Hepatocyte (in vitro differentiated cells): ENCODE measurements around the gene CKB. TPM values are rescaled to one million over a fixed set of nuclear protein-coding genes. Genes with fewer than 3 reads are reported as not detected.

Source experiments
- DNase-seq: peaks from one replicate; pipeline ENCODE4 v3.0.0-alpha.2; 2016; ENCODE audit warnings: low spot score
- H2AFZ ChIP-seq: fragments of 200-600 bp; sonication (generic); 2 replicates; pipeline ENCODE4 v1.6.0; 2016; ENCODE audit warnings: antibody characterized with exemption, mild to moderate bottlenecking
- H3K27ac ChIP-seq: fragments of 200-600 bp; sonication (generic); 2 replicates; pipeline ENCODE4 v1.5.1; 2016; ENCODE audit warnings: mild to moderate bottlenecking
- H3K27me3 ChIP-seq: fragments of 200-600 bp; sonication (generic); 2 replicates; pipeline ENCODE4 v1.6.1; 2016
- H3K36me3 ChIP-seq: fragments of 200-600 bp; sonication (generic); replicated peaks from 2 replicates; pipeline ENCODE4 v1.5.1; 2016; ENCODE audit warnings: low read depth; ENCODE audit not compliant: insufficient read depth
- H3K4me1 ChIP-seq: fragments of 200-600 bp; sonication (generic); 2 replicates; pipeline ENCODE4 v1.5.1; 2016; ENCODE audit warnings: mild to moderate bottlenecking, moderate library complexity; ENCODE audit not compliant: insufficient read depth
- H3K4me2 ChIP-seq: fragments of 200-600 bp; sonication (generic); 2 replicates; pipeline ENCODE4 v1.6.0; 2016
- H3K4me3 ChIP-seq: fragments of 200-600 bp; sonication (generic); 2 replicates; pipeline ENCODE4 v1.5.1; 2016; ENCODE audit warnings: mild to moderate bottlenecking
- H3K79me2 ChIP-seq: fragments of 200-600 bp; sonication (generic); 2 replicates; pipeline ENCODE4 v1.6.0; 2017; ENCODE audit warnings: mild to moderate bottlenecking
- H3K9me2 ChIP-seq: fragments of 200-600 bp; sonication (generic); replicated peaks from 2 replicates; pipeline ENCODE4 v1.6.0; 2017; ENCODE audit warnings: mild to moderate bottlenecking; ENCODE audit not compliant: insufficient read depth
- H3K9me3 ChIP-seq: fragments of 200-600 bp; sonication (generic); 2 replicates; pipeline ENCODE4 v1.5.1; 2016; ENCODE audit warnings: low read depth, mild to moderate bottlenecking
- H4K20me1 ChIP-seq: fragments of 200-600 bp; sonication (generic); 2 replicates; pipeline ENCODE4 v1.6.0; 2016; ENCODE audit warnings: mild to moderate bottlenecking; ENCODE audit not compliant: insufficient read depth, poor library complexity, severe bottlenecking
- EZH2 ChIP-seq: fragments of 200-600 bp; sonication (generic); IDR thresholded peaks from 2 replicates; pipeline ENCODE4 v1.6.1; 2016; ENCODE audit warnings: antibody characterized with exemption, mild to moderate bottlenecking, borderline replicate concordance
- EZH2phosphoT487 ChIP-seq: fragments of 200-600 bp; sonication (generic); IDR thresholded peaks from one replicate; pipeline ENCODE4 v1.6.1; 2018; ENCODE audit warnings: antibody characterized with exemption, mild to moderate bottlenecking, low read depth, moderate library complexity; ENCODE audit not compliant: unreplicated experiment, severe bottlenecking
- WGBS: methylation state at CpG from one replicate; pipeline ENCODE4 v1.1.6; 2016; ENCODE audit warnings: low lambda C conversion rate; ENCODE audit errors: missing lambda C conversion rate; 5-methylcytosine and 5-hydroxymethylcytosine counted together
- polyA plus RNA-seq: library from polyadenylated mRNA; unstranded; fragments of >200 nt; fragmentation: Nextera tagmentation; extraction: Ambion mirVana; gene quantifications from 2 replicates; pipeline ENCODE4 v1.2.1, GENCODE V29; 2016
- total RNA-seq: library from RNA; depleted of rRNA; stranded (reverse); fragments of >200 nt; gene quantifications from 2 replicates; pipeline ENCODE4 v1.2.3, GENCODE V29; 2014
- TF ChIP-seq, protein P1 (sequence below): fragments of 200-600 bp; sonication (generic); IDR thresholded peaks from 2 replicates; pipeline ENCODE4 v1.5.1; 2016; ENCODE audit warnings: antibody characterized with exemption, mild to moderate bottlenecking; ENCODE audit not compliant: poor library complexity

CKB gene
- total and polyA plus RNA-seq, 2 experiments from 2014 or later, result 682 to 2,829 TPM

DNA sequence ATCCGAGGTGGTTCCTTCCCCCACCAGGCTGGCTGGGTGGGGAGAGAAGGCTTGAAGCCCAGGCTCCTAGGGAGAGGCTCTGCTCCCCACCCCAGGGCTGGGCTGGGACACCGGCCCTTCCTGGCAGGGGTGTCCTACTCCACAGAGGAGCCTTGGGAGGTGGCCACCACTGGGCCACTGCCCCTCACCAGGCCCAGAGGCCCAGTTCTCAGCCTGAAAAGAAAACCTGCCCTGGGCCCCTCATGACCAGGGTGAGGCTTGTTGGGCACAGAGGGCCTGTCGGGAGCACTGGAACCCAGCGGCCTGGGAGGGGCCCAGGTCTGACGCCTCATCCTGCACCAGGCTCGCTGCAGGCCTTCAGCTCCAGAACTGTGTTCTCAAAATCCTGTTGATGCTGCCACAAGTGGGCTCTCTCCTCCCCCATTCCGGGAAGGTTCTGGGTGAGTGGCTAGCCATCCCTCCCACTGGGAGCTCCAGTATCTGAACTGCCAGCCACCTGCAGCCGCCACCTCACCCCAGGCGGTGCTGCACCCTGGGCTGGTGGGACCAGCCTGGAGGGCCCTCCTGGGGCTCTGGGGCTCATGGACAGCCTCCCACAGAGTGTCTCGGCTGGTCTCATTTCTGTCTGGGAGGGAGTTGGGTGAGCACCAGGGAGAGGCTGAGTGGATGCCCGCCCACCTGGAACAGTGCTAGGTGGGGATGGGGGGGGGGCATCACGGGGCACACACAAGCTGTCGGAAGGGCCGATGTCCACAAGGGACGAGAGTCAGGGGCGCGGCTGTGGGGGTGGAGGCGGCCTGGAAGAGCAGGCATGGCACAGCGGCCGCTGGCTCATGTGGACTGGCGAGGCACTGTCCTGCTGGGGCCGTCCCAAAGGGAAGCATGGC lies 28.1 kb upstream of the CKB start:
- H3K9me3 ChIP-seq, result no peaks in the 10 kb centered on the region
- H3K79me2 ChIP-seq, result peaks cover 8% of the 10 kb centered on the region
- no peaks in the 10 kb centered on the region for H3K27me3 ChIP-seq
- WGBS, result 90% methylated on average over 22 of the region's 22 CpGs
- H4K20me1 ChIP-seq, result no peaks in the 10 kb centered on the region
- H3K27ac ChIP-seq, result no peak overlapping the region
- DNase-seq, result no peak
- no peaks in the 10 kb centered on the region for H3K36me3 ChIP-seq
- H3K4me3 ChIP-seq, result no peak overlapping the region
- H2AFZ ChIP-seq, result no peak overlapping the region
- no peak overlapping the region for H3K4me2 ChIP-seq
- H3K4me1 ChIP-seq, result no peaks in the 10 kb centered on the region
- no peaks in the 10 kb centered on the region for H3K9me2 ChIP-seq
- TF ChIP-seq, protein P1, sequence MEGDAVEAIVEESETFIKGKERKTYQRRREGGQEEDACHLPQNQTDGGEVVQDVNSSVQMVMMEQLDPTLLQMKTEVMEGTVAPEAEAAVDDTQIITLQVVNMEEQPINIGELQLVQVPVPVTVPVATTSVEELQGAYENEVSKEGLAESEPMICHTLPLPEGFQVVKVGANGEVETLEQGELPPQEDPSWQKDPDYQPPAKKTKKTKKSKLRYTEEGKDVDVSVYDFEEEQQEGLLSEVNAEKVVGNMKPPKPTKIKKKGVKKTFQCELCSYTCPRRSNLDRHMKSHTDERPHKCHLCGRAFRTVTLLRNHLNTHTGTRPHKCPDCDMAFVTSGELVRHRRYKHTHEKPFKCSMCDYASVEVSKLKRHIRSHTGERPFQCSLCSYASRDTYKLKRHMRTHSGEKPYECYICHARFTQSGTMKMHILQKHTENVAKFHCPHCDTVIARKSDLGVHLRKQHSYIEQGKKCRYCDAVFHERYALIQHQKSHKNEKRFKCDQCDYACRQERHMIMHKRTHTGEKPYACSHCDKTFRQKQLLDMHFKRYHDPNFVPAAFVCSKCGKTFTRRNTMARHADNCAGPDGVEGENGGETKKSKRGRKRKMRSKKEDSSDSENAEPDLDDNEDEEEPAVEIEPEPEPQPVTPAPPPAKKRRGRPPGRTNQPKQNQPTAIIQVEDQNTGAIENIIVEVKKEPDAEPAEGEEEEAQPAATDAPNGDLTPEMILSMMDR, result no peak
- no peak for TF ChIP-seq EZH2phosphoT487
- no peak for TF ChIP-seq EZH2

DNA sequence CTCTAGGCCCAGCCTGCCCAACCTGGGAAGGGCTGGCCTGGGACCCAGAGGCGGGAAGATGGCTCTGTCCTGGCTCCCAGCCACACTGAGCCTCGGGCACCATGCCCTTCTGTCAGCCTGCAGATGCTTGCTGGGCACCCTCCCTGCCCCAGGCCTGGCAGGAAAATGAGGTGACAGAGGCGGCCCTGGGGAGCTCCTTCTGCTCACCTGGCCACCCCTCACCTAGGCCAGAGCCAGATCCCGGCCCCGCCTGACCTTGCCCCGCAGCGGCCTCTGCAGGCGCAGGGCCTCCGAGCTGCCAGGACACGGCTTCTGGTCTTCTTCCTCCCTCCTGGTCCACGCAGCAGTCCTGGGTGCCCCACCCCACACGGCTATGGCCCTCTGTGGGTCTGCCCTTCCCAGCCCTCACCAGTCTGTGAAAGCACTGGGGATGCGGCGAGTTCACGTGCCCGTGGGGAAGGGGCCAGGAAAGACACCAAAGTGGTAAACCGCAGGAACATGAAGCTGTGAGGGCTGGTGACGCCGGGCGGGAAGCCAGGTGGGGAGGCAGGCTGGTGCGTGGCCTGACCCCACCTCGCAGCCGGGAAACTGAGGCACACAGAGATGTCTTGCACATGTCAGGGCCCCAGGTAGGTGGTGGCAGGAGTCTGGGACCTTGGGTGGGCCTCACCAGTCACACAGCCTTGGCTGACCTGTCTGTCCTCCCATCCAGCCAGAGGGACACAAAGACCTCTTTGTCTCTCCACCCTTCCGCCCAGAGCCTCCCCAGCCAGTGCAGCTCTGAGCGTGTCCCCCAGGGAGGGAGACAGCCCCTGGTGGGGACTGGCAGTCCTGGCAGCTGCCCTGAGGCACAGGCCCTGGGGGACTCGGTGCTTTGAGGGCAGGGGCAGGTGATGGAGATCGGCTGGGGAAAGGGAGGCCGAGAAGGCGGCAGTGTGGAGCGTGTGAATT lies 27.0 kb upstream of the CKB start:
- H3K4me3 ChIP-seq, result no peak overlapping the region
- no peak overlapping the region for H2AFZ ChIP-seq
- 91% methylated on average over 25 of the region's 30 CpGs for WGBS
- H4K20me1 ChIP-seq, result no peaks in the 10 kb centered on the region
- no peaks in the 10 kb centered on the region for H3K36me3 ChIP-seq
- H3K9me2 ChIP-seq, result no peaks in the 10 kb centered on the region
- no peak overlapping the region for H3K4me2 ChIP-seq
- H3K9me3 ChIP-seq, result no peaks in the 10 kb centered on the region
- H3K27me3 ChIP-seq, result no peaks in the 10 kb centered on the region
- peaks cover under 1% of the 10 kb centered on the region for H3K79me2 ChIP-seq
- no peak for DNase-seq
- TF ChIP-seq EZH2 (no peak), EZH2phosphoT487 (no peak)
- TF ChIP-seq, protein P1, result no peak
- H3K27ac ChIP-seq, result no peak overlapping the region
- no peaks in the 10 kb centered on the region for H3K4me1 ChIP-seq

DNA sequence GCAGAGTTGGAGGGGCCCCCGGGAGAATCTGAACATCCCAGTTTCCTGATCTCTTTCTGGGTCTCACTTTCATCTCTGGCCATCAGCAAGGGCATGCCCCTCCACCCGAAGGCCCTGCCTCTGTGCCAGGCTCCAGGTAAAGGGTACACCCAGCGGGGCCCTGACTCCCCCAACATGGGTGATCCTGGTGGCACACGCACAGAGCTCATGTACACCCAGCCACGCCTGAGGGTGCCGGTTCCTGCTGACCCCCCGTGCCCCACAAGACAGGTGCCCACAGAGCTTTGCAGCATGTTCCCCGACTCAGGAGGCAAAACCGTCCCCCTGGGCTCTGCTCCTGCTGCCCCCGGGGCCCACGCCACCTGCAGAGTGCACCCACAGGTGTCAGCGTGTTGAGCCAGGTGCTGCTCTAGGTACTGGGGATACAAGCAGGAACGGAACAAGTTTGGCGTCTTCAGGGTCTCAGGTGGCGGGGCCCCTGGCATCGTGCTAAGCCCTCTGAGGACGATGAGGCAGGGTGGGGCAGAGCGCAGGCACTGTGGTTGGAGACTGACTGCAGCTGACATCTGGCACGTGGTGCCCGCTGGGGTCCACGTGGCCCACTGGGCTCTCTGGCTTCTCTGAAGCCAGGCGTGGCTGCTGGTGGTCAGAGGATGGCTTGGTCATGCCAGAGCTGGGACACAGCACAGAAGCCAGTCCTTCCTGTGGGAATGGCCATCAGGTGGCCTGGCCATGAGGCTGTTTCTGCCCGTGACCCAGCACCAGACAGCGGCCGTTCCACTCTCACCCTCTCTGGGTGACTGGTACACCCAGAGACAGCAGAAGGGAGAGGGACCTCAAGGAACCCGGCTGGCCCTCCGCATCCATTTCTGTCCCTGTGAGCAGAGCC lies 26.1 kb upstream of the CKB start:
- Histone ChIP-seq H3K4me3 (no peak overlapping the region), H3K27ac (no peak overlapping the region), H2AFZ (no peak overlapping the region), H3K4me1 (no peaks in the 10 kb centered on the region), H4K20me1 (no peaks in the 10 kb centered on the region), H3K79me2 (no peaks in the 10 kb centered on the region), H3K27me3 (no peaks in the 10 kb centered on the region), H3K9me2 (no peaks in the 10 kb centered on the region), H3K36me3 (no peaks in the 10 kb centered on the region), H3K4me2 (no peak overlapping the region), H3K9me3 (no peaks in the 10 kb centered on the region)
- WGBS, result 88% methylated on average over 26 of the region's 27 CpGs
- DNase-seq, result no peak
- no peak for TF ChIP-seq EZH2phosphoT487
- TF ChIP-seq, protein P1, result no peak
- no peak for TF ChIP-seq EZH2
